Ishikawa (cell line): Measurements from ENCODE around the gene HSD17B14.
A peak's percentile ranks its signal among the peaks of the same experiment; 100 is the strongest.

ENCODE experiments used
- CEBPB ChIP-seq: IDR thresholded peaks from 2 replicates; pipeline ENCODE4 v1.6.1; 2012
- CREB1 ChIP-seq: IDR thresholded peaks from 2 replicates; pipeline ENCODE4 v1.6.1; 2012; ENCODE audit warnings: low read depth
- EGR1 ChIP-seq: IDR thresholded peaks from 2 replicates; pipeline ENCODE4 v1.6.1; 2012
- EP300 ChIP-seq: IDR thresholded peaks from 2 replicates; pipeline ENCODE4 v1.6.1; 2012; ENCODE audit warnings: borderline replicate concordance
- FOXM1 ChIP-seq: IDR thresholded peaks from 2 replicates; pipeline ENCODE4 v1.6.1; 2012; ENCODE audit warnings: low read depth, borderline replicate concordance
- NFIC ChIP-seq: IDR thresholded peaks from 2 replicates; pipeline ENCODE4 v1.6.1; 2012
- RAD21 ChIP-seq: IDR thresholded peaks from 2 replicates; pipeline ENCODE4 v1.6.1; 2012; ENCODE audit warnings: low read depth
- TAF1 ChIP-seq: IDR thresholded peaks from 2 replicates; pipeline ENCODE4 v1.6.1; 2012; ENCODE audit warnings: low read depth, mild to moderate bottlenecking
- TCF12 ChIP-seq: IDR thresholded peaks from 2 replicates; pipeline ENCODE4 v1.6.1; 2012; ENCODE audit warnings: low read depth
- TEAD4 ChIP-seq: IDR thresholded peaks from 2 replicates; pipeline ENCODE4 v1.6.1; 2012
- USF1 ChIP-seq: IDR thresholded peaks from 2 replicates; pipeline ENCODE4 v1.6.1; 2012
- YY1 ChIP-seq: IDR thresholded peaks from 2 replicates; pipeline ENCODE4 v1.6.1; 2012; ENCODE audit warnings: low read depth
- ZBTB7A ChIP-seq: IDR thresholded peaks from 2 replicates; pipeline ENCODE4 v1.6.1; 2012; ENCODE audit warnings: low read depth
- TF ChIP-seq, protein P1 (sequence below): IDR thresholded peaks from 2 replicates; pipeline ENCODE4 v1.6.1; 2012; ENCODE audit warnings: low read depth, mild to moderate bottlenecking
- TF ChIP-seq, protein P2 (sequence below): IDR thresholded peaks from 2 replicates; pipeline ENCODE4 v1.6.1; 2012

Gene HSD17B14

DNA sequence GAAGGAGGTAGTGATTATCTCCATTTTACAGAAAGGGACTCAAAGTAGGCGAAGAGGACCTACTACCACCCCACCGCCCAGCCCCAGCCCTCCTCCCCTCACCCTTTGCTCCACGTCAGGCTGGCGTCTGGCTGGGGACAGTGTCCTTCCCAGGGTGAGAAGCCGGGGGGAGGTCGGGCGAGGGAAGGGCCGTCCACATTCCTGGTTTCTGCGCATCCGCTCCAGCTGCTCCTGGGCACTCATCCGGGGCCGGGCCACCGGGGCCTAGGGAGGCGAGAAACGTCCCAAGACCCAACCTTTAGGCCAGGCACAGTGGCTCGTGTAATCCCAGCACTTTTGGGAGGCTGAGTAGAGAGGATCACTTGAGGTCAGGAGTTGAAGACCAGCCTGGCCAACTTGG lies 4.8 kb upstream of the HSD17B14 start:
- no peak for TF ChIP-seq USF1
- no peak for TF ChIP-seq YY1
- TF ChIP-seq EGR1 = no peak
- TF ChIP-seq CEBPB = no peak
- no peak for TF ChIP-seq RAD21
- no peak for TF ChIP-seq TCF12
- no peak for TF ChIP-seq NFIC
- TF ChIP-seq, protein P1, sequence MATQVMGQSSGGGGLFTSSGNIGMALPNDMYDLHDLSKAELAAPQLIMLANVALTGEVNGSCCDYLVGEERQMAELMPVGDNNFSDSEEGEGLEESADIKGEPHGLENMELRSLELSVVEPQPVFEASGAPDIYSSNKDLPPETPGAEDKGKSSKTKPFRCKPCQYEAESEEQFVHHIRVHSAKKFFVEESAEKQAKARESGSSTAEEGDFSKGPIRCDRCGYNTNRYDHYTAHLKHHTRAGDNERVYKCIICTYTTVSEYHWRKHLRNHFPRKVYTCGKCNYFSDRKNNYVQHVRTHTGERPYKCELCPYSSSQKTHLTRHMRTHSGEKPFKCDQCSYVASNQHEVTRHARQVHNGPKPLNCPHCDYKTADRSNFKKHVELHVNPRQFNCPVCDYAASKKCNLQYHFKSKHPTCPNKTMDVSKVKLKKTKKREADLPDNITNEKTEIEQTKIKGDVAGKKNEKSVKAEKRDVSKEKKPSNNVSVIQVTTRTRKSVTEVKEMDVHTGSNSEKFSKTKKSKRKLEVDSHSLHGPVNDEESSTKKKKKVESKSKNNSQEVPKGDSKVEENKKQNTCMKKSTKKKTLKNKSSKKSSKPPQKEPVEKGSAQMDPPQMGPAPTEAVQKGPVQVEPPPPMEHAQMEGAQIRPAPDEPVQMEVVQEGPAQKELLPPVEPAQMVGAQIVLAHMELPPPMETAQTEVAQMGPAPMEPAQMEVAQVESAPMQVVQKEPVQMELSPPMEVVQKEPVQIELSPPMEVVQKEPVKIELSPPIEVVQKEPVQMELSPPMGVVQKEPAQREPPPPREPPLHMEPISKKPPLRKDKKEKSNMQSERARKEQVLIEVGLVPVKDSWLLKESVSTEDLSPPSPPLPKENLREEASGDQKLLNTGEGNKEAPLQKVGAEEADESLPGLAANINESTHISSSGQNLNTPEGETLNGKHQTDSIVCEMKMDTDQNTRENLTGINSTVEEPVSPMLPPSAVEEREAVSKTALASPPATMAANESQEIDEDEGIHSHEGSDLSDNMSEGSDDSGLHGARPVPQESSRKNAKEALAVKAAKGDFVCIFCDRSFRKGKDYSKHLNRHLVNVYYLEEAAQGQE = no peak
- no peak for TF ChIP-seq TEAD4
- no peak for TF ChIP-seq ZBTB7A
- TF ChIP-seq, protein P2, sequence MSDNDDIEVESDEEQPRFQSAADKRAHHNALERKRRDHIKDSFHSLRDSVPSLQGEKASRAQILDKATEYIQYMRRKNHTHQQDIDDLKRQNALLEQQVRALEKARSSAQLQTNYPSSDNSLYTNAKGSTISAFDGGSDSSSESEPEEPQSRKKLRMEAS = no peak
- TF ChIP-seq CREB1 = no peak
- TF ChIP-seq FOXM1 = no peak
- no peak for TF ChIP-seq TAF1
- no peak for TF ChIP-seq EP300

DNA sequence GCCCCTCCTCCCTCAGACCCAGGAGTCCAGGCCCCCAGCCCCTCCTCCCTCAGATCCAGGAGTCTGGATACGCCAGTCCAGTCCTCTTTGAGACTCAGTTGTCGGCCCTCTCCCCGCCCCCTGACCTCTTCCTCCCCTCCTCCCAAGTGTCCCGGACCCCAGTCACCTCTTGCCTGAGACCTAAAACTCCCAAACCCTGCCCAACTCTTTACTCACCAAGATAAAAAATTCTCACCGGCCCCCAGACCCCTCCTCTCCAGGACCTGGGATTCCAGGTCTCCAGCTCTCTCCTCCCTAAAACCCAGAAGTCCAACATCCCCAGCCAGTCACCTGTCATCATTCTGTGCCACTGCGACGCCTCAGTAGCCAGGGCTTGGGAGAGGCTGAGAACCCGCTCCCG lies 1.4 kb upstream of the HSD17B14 start:
- TF ChIP-seq ZBTB7A = no peak
- no peak for TF ChIP-seq YY1
- no peak for TF ChIP-seq RAD21
- TF ChIP-seq TCF12 = no peak
- TF ChIP-seq TAF1 = no peak
- no peak for TF ChIP-seq CREB1
- no peak for TF ChIP-seq NFIC
- no peak for TF ChIP-seq EGR1
- no peak for TF ChIP-seq CEBPB
- no peak for TF ChIP-seq TEAD4
- no peak for TF ChIP-seq FOXM1
- TF ChIP-seq USF1 = no peak
- no peak for TF ChIP-seq EP300
- TF ChIP-seq, protein P1 = no peak
- TF ChIP-seq, protein P2 = no peak

GRCh38 chr19:48837051-48837524 lies 797 bp upstream of the HSD17B14 start:
- TF ChIP-seq EP300 = no peak
- TF ChIP-seq NFIC = no peak
- TF ChIP-seq RAD21 = no peak
- no peak for TF ChIP-seq FOXM1
- TF ChIP-seq TAF1 = 0 out of 2 replicates have a peak, but pooled peaks have one; percentile 39
- peak; percentile 95 for TF ChIP-seq ZBTB7A
- TF ChIP-seq, protein P2 = peak; percentile 37; the same call in 1 of the 2 replicates
- no peak for TF ChIP-seq CREB1
- TF ChIP-seq, protein P1 = no peak
- TF ChIP-seq TEAD4 = no peak
- no peak for TF ChIP-seq USF1
- TF ChIP-seq CEBPB = no peak
- no peak; the same call in 1 of the 2 replicates for TF ChIP-seq EGR1
- no peak for TF ChIP-seq YY1
- TF ChIP-seq TCF12 = no peak

GRCh38 chr19:48835734-48836088 lies 580 bp downstream of the HSD17B14 start:
- TF ChIP-seq EGR1 = no peak
- peak; percentile 89 for TF ChIP-seq USF1
- TF ChIP-seq, protein P2 = no peak
- no peak for TF ChIP-seq YY1
- TF ChIP-seq RAD21 = peak; percentile 94
- TF ChIP-seq TAF1 = no peak
